ENCODE data around the gene KRT84.
"Not testable (repeated sequence)": the region's sequence is repeated elsewhere in the genome, so short reads cannot be mapped to it uniquely, and the experiment has no call there.

Gene KRT84

DNA sequence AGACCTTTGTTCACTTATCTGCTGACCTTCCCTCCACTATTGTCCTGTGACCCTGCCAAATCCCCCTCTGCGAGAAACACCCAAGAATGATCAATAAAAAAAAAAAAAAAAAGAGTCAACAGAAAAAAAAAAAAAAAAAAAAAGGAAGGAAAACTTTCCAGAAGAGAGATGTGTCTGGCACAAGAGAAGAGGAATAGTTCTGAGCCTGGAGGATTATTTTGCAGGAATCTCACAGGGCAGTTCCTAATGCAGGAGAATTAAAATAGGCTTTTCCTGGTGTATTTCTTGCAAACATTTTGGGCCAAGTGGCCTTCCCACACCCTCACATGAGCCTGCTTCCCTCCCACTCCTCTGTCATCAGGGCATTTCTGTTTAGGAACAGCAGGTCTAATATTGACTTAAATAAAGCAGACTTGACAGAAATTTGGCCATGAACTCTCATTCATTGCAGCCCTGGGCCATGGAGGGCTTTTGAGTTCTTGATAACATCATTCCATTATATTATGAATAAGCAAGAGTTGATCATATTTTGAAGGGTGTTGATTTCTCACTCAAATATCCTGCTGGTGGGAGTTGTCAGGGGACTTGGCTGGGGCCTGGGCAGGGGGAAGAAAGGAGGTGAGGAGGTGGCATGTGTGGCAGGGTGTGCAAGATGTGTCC, 25.3 kb upstream of the KRT84 start:
- not testable (repeated sequence) for DNase-seq (ENCODE audit: low read depth)

DNA sequence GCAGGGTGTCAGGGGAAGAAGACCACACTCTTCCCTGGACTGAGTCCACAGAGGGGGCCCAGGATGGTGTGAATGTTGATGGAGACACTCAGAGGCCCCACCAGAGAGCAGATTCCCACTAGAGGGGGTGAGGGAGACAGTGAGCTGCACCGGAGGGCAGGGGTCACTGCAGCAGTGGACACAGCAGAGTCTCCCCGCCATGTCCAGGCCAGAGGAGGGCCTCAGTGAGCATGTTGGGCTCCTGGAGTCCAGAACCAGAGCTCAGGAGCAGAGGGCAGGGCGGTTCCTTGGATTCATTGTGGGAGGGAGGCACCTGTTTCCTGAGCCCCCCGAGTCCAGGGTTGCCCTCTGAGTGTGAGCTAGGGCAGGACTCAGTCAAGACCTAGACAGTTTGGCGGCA, 22.5 kb upstream of the KRT84 start:
- DNase-seq (ENCODE audit: low read depth): no peak

DNA sequence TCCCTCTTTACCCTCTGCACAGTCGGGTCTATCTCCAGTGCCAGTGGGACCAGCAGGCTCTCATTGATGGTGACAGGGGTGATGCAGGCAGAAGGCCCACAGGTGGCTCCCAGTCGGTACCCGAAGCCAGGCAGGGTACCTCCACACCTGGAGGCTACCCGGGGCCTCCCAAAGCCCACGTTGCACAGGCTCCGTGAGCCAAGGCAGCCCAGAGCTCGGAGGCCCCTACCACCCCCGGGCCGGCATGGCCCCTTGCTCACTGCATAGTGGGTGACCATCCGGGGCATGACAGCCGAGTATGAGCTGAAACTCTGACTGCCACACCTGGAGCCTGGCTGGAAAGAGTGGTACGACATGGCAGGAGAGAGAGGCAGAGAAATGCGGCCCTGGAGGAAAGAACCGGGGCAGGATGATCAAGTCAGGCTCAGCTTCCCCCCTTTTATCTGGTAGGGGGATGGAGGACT, 20.5 kb upstream of the KRT84 start, which contains the start of gene KRT82:
Gene KRT82, minus strand, starts transcription at position 414 of the 464 bp plus-strand sequence. Its CDS starts 58 bp downstream, at position 356.
- DNase-seq (ENCODE audit: low read depth): no peak

DNA sequence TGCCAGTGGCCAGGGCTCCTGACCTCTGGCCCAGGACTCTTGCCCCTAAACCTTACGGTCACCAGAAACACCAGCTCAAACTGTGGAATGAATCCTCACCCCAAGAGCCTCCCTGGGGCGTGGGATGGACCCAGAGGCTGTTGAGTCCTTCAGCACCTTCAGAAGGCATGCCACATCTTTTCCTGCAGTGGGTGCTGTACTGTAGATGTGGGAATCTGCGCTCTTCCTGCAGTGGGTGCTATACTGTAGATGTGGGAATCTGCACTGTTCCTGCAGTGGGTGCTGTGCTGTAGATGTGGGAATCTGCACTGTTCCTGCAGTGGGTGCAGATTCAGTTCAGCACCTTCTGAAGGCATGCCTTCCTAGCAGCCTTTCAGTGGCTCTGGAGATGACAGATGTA, 19.5 kb upstream of the KRT84 start:
- no peak for DNase-seq (ENCODE audit: low read depth)

DNA sequence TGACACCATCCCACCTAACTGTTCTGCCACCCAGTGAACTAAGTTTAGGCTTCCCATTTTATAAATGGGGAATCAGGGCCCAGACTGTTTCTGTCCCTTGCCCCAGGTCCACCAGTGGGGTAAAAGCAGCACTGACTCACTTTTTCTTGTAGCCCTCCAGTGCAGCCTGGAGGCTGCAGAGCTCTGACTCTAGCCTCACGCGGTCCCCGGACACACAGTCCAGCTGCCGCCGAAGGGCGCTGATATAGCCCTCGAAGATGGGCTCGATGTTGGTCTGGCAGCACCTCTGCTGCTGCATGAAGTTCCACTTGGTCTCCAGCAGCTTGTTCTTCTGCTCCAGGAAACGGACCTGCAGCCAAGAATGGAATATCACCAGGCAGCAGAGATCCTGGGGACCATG, 18.1 kb upstream of the KRT84 start:
- no peak for DNase-seq (ENCODE audit: low read depth)

DNA sequence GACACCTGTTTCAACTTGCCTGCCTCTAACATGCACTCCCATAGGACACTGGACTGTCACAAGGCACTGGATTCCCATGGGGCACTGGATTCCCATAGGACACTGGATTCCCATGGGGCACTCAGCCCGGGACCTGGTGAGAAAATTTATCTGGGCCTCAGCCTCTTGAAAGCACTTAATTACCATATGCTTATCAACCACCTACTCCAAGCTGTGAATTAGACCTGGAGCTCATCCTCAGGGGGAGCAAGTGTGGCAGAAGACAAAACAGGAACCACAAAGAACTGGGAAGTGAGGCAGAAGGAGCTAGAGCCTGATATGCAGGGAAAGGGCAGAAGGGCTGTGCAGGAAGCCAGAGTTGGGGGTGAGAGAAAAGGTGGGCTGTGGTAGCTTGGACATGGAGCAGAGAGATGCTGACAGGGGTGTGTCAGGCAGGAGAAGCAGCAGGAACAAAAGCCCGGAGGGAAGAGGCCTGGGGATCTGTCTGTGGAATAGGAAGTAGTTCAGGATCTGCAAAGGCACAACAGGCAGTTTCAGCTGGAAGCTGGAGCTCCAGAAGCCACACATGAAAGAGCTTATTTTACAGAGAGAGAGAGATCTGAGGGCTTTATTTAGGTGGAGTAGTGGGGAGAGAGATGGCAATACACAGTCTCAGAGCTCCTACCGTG, 17.6 kb upstream of the KRT84 start:
- no peak for DNase-seq (ENCODE audit: low read depth)

DNA sequence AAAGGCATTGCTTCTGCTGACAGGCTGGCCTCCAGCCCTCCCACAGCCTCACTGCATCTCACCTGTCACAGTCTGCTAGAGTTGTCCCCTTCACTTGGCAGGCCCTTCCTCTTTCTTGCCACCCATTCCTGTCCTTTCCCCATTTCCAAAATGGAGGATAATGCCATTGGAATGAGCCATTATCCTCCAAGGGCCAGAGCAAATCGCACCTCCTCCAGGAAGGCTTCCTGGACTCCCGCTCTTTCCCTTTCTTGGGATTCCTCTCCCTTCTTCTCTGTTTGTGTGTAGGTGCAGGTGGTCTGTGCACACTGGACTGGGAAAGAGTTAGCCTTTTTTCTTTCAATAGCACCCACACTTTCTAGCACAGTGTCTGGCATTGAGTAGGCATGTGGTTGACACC, 16.9 kb upstream of the KRT84 start:
- no peak for DNase-seq (ENCODE audit: low read depth)

DNA sequence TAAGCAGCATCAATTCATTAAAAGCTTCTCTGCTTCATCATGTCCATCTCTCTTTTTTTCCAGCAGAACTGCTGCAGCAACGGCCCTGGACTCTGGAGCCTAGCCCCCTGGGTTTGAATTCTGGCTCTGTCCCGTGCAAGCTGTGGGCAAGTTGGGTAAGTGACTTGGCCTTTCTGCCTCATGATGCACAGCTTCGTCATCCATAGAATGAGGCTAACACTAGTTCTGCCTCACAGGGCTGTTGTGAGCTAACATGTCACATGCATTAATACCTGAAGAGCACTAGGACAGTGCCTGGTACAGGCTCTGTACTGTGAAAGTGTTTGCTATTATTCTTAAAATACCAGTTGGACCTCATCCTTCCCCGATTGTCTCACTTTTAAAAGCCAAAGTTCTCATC, 16.5 kb upstream of the KRT84 start:
- no peak for DNase-seq (ENCODE audit: low read depth)

DNA sequence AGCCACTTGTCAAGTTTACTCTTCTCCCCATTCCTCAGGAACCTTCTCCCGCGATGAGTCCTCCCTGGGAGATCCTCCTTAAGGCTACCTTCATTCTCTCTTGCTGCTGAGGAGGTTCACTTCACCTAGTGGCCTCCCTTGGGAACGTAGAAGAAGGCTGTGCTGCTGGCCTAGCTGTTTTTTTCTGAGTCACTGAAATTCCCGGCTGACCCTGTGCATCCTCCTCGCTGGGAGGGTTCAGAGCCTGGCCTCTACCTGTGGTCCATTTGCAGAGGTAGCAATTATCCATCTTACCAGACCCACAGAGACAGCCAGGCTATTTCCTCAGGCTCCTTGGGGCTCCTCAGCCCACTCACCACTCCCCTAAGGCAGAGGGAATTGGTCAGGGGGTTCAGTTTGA, 16.1 kb upstream of the KRT84 start:
- no peak for DNase-seq (ENCODE audit: low read depth)

DNA sequence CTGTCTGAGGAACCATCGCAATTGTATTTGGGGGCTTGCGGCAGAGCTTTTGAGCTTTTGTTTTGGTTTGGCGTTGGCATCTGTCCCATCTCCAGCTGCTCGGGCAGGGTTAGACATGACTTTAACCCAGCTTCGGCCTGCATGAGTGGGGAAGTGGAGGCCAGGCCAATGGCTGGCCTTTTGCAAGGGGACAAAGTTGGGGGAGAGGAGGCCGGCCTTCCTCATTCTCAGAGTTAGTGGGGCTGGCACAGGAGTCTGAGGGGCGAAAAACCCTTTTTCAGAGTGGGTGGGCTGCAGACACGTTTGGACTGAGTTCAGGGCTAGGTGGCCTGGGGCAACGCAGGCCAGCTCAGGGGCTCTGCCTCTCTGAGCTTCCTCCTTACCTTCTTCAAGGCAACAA, 15.5 kb upstream of the KRT84 start:
- DNase-seq (ENCODE audit: low read depth): no peak

DNA sequence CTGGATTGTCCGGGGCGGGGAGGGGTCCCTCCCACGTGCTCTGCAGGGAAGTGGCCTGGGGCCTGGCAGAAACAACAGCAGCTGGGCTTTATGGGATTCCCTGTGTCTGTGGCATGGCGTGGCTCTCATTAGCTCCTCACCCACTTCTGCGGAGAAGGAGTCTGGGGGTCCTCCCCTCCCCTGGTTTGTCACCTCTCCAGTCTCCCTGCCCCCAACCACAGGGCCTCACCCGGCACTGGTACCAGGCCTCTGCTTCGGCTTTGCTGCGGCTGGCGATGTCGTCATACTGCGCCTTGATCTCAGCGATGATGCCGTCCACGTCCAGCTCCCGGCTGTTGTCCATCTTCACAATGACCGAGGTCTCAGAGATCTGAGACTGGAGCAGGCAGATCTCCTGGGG, 14.3 kb upstream of the KRT84 start:
- no peak for DNase-seq (ENCODE audit: low read depth)

DNA sequence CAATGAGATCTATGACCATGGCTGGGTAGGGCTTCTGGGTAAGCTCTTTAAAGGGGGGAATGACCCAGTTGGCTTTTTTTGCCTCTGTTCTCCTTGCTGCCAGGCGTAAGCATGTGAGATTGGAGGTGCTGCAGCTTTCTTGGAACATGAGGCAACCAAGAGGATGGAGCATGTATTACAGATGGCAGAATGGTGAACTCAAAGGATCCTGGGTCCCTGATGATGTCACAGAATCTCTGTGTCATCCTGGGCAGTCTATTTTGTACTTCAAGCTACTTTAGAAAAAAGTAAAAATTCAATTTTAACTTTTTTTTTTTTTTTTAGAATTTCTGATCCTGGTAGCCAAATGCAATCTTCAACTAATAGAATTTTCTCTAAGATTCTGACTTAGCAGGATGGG, 12.7 kb upstream of the KRT84 start:
- no peak for DNase-seq (ENCODE audit: low read depth)

DNA sequence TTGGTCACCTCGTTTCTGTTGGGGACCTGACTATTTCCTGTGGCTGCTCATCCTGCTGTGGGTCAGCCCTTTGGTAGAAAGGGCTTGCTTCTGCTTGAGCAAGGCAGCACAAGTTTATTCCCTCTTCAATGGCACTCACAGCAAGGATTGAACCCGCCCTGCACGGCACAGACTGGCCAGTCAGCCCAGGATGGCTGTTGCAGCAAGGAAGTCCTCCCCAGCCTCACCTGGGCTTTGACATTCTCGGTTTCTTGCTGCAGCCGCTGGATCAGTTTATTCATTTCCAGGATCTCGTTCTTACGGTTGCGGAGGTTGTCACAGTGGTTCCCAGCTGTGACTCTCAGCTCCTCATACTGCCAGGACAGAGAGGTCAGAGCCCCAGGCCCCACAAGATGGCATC, 11.2 kb upstream of the KRT84 start:
- DNase-seq (ENCODE audit: low read depth): no peak

DNA sequence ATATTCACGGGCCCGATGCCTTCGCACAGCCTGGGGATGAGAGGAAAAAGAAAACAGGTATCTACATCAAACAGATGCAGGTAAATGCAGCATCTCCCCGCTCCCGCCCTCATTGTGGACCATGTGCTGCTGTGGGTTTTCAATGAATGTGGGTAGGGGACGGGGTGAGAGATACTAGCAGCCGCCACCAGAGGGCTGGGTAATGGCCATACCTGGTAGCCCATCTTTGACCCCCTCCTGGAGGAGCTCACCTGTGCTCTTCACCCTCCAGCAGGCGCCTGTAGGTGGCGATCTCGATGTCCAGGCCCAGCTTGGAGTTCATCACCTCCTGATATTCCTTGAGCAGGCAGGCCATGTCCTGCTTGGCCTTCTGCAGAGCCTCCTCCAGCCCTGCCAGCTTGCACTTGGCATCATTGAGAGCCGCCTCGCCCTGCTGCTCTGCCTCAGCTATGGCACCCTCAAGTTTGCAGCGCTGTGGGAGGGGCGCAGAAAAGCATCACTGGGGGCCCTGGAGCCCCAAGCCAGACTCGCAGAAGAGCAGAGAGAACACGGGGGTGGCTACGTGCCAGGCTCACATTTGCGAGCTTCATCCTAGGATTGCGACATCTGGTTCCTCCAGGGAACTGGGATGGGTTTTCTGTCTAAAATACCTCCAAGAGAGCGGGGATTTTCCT, 10.4 kb upstream of the KRT84 start:
- DNase-seq (ENCODE audit: low read depth): no peak

DNA sequence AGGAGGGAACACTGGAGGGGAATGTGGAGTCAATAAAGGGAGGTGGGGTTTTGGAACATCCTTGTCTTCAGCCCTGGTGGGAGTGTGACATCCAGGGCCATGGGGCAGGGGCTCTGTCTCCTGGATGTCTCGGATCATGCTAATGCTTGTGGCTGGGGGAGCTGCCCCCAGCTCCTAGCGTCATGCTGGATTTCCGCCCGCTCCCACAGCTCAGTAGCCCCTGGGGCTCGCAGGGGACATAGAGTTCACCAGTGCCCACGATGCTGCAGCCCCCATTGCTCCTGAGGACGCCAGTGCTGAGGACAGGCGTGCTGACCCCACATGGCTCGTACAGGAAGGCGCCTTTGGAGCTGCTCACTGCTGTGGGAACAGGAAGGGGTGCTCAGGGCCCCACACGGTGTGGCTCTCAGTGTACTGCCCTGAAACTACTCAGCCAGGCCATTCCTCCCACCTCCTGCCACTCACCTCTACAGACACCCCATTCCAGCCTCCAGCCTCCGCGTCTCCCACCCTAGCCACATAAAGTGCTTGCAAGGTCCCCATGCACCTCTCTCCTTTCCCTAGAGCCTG, 9.5 kb upstream of the KRT84 start:
- no peak for DNase-seq (ENCODE audit: low read depth)

DNA sequence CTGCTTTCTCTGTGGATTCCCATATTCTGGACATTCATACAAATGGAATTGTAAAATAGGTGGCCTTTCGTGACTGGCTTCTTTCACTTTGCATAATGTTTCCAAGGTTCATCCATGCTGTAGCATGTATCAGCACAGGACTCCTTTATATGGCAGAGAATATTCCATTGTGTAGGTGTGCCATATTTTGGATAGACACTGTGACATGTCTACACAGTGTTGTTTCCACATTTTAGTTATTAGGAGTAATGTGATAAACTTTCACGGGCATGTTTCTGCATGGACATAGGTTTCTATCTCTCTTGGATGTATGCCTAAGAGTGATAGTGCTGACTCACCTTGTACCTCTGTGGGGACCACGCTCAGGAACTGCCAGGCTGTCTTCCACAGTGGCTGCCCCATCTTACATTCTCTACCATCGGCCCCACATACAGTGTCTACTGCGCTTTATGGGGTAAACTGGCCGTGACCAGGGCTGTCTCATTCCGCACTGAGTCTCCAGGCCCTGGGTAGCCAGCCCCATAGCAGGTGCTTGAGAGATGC, 7.1 kb upstream of the KRT84 start:
- no peak for DNase-seq (ENCODE audit: low read depth)

DNA sequence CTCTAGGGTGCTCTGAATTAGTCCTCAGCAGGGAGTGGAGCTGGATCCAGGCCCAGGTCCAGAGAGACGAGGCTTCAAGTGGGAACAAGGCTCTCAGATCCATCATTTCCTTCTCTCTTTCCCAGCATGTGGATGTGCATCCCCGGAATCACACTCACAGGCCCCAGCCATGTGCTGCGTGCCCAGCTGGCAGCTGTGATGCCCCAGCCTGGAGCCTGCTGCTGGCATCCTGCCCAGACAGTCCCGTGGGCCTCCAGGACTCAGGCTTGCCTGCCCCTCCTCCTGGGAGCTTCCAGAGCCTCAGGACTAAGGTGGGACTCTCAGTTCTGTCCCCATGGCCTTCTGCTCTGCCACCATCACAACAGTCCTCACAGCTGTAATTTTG, 6.2 kb upstream of the KRT84 start:
- DNase-seq (ENCODE audit: low read depth): no peak

DNA sequence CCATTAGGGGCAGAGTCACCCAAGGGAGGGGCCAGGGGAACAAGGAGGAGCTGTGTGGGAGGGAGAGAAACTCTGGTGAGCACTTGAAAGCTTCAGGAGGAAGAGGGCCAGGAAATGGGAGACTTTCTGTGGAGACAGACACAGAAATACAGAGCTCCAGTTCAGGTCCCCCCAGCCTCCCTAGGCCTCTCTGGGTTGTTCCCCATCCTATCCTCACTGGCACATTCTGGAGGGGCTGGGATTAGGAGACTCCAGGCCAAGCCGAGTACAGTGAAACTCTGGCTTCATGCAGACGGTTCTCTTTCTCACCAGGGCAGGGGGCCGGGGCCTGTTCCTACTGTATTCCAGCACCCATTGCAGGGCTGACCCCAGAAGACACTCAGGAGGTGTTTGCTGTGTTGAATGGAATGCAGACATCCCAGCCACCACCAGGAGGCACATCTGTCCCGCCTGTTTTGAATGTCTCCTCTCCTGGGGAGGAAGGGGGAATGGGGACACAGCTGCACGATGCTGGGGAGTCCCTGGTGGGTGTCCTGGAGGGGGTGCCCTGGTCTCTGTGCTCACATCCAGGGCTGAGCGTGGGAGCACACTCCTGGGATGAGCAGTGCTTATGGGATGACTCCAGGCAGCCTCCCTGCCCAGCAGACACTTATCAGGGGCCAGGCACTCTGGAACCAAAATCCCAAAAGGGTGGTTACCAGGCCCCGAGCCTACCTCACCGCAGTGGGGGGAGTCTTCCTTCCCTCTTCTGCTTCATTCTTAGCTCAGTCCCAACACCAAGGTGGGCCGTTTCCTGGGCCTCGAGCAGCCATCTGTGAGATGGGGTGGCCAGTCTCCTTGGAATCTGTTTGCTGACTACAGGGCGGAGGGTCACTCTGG, 5.5 kb upstream of the KRT84 start:
- DNase-seq (ENCODE audit: low read depth): no peak

DNA sequence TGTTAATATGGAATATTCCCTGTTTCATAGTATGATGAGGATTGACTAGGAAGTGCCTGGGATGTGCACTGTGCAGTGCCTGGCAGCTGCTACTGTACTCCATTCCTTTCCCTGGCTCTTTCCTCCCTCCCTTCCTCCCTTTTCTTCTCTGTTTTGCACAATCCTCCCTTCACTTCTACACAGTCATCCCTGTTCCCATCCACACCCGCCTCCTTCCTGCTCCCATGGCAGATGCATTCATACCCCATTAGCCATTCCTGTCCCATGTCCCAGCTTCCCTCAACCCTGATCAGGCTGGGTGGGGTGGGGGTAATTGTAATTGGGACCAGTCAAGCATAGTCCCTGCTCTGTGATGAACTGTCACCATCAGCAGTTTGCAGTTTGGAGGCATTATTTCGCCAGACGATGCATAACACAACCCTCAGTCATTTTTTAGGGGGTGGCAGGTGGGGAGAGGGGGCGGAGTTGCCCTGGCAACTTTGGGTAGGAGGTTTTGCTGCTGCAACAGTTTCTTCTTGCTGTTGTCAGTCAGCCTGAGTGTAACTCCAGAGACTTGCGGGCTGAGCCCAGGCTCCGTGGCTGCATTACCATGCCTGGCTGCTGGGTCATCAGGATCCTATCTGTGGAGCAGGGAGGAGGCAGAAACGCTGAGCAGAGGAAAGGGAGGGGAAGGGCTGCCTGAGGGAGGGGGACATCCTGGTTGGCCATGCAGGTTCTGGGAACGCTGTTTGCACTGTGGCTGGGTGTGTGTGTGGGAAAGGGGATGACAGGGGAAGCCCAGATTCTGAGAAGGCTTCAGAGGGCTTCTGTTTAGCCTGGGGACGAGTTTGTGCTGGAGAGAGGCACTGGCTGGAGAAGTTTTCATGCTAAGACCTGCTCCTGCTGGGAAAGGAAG, 4.1 kb upstream of the KRT84 start:
- DNase-seq (ENCODE audit: low read depth): no peak

DNA sequence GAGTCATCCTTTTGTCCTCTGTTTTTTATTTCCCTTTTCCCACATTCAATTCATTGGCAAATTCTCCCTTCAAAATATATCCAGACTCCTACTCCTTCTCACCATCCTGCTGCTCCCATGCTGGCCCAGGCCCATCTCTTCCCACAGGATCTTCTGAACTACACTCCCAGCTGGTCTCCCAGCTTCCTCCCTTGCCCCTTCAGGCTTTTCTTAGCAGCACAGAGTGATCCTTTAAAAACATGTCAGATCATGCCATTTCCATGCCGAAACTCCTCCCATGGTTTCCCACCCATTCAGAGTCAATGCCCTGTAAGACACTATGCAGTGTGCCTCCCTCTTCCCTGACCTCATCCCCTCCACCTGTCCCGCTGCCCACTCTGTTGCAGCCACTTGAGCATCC, 2.4 kb upstream of the KRT84 start:
- no peak for DNase-seq (ENCODE audit: low read depth)

DNA sequence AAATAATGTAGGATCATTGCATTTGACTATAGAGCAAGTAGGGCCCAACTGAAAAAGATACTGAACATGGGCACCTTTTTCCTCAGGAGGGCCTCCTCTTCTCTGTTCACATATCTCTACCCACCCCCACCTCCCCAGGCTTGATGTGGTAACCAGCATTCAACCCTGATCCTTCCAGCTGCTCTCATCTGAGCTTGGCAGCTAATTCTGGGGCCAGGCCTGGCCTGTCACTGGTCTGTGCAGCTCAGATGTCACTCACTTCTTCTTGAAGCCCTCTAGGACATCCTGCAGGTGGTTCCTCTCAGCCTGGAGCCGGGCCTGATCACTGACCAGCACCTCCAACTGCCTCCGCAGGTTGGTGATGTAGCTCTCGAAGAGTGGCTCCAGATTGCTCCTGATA, 2.1 kb downstream of the KRT84 start:
- no peak for DNase-seq (ENCODE audit: low read depth)
